MG63 (cell line): ENCODE data around the gene NDN. TPM values are rescaled to one million over a fixed set of nuclear protein-coding genes. Genes with fewer than 3 reads are reported as not detected.

Source experiments
- DNase-seq: peaks from one replicate; pipeline ENCODE4 v3.0.0-alpha.2; 2020
- H3K27me3 ChIP-seq: fragments of 250-450 bp; sonication (Bioruptor Pico); 2 replicates; pipeline ENCODE4 v1.5.1; 2020; ENCODE audit warnings: mild to moderate bottlenecking, moderate library complexity
- H3K36me3 ChIP-seq: fragments of 250-450 bp; sonication (Bioruptor Pico); 2 replicates; pipeline ENCODE4 v1.5.1; 2020; ENCODE audit warnings: mild to moderate bottlenecking, moderate library complexity
- H3K4me3 ChIP-seq: fragments of 250-450 bp; sonication (Bioruptor Pico); 2 replicates; pipeline ENCODE4 v1.5.1; 2020; ENCODE audit warnings: mild to moderate bottlenecking, moderate library complexity
- H3K9me3 ChIP-seq: fragments of 250-450 bp; sonication (Bioruptor Pico); 2 replicates; pipeline ENCODE4 v1.5.1; 2020; ENCODE audit warnings: mild to moderate bottlenecking, moderate library complexity
- total RNA-seq: library from RNA; depleted of rRNA; stranded (reverse); fragments of >200 nt; shearing (Covaris generic); gene quantifications from 2 replicates; pipeline ENCODE4 v1.2.3, GENCODE V29; 2014; ENCODE audit warnings: low replicate concordance; rRNA removed

The NDN gene
- total RNA-seq, 1 experiment from 2014 or later: 43.3 TPM

- H3K4me3 ChIP-seq: no peak overlapping the region
- no peaks in the 10 kb centered on the region for H3K9me3 ChIP-seq
- H3K36me3 ChIP-seq: no peaks in the 10 kb centered on the region
- peaks cover 10% of the 10 kb centered on the region; the same call in 1 of the 2 replicates for H3K27me3 ChIP-seq
- no peak for DNase-seq
Observed at GRCh38 chr15:23647001-23647295, 40.2 kb downstream of the NDN start.

GRCh38 chr15:23646165-23647000 lies 40.7 kb downstream of the NDN start:
- no peak for DNase-seq
- H3K9me3 ChIP-seq: no peaks in the 10 kb centered on the region
- H3K36me3 ChIP-seq: no peaks in the 10 kb centered on the region
- no peak overlapping the region for H3K4me3 ChIP-seq
- H3K27me3 ChIP-seq: peaks cover 8% of the 10 kb centered on the region; the same call in 1 of the 2 replicates

- H3K4me3 ChIP-seq: no peak overlapping the region
- peaks cover 8% of the 10 kb centered on the region; the same call in 1 of the 2 replicates for H3K27me3 ChIP-seq
- DNase-seq: no peak
- H3K9me3 ChIP-seq: no peaks in the 10 kb centered on the region
- H3K36me3 ChIP-seq: no peaks in the 10 kb centered on the region
Observed at GRCh38 chr15:23645371-23646164, 41.5 kb downstream of the NDN start.

GRCh38 chr15:23644829-23645228 lies 42.3 kb downstream of the NDN start:
- DNase-seq: no peak
- Histone ChIP-seq H3K4me3 (no peak overlapping the region), H3K27me3 (peaks cover 8% of the 10 kb centered on the region; the same call in 1 of the 2 replicates), H3K9me3 (no peaks in the 10 kb centered on the region), H3K36me3 (no peaks in the 10 kb centered on the region)

GRCh38 chr15:23642413-23643044 lies 44.6 kb downstream of the NDN start:
- Histone ChIP-seq H3K27me3 (no peaks in the 10 kb centered on the region), H3K9me3 (no peaks in the 10 kb centered on the region), H3K4me3 (no peak overlapping the region), H3K36me3 (no peaks in the 10 kb centered on the region)
- peak; percentile 50 for DNase-seq

Other genes with a start within 250 kb of the NDN start
- not detected in 2 replicates for gene GOLGA6L2, start 240.1 kb downstream of the NDN start, total RNA-seq
- 4.8 and 12.4 TPM in 2 replicates for gene MKRN3, start 121.6 kb downstream of the NDN start, total RNA-seq
- not detected in 2 replicates for gene MAGEL2, start 39.4 kb downstream of the NDN start, total RNA-seq